Spleen (tissue), 11 donors: ENCODE data around the gene SPATA32. TPM values are rescaled to one million over a fixed set of nuclear protein-coding genes. Genes with fewer than 3 reads are reported as not detected.

ENCODE experiments used
- DNase-seq: peaks from one replicate; pipeline ENCODE4 v3.0.0-alpha.2; 2020
- H3K27ac ChIP-seq, 8 donors: fragments of 200-600 bp; sonication (generic) in 7 of 8; 1 replicate in 4 of 8; 2 replicates in 4 of 8; pipeline versions ENCODE4 v1.5.0 to v1.8.0; 2016 to 2021; ENCODE audit warnings: inconsistent platforms in 4 of 8, mild to moderate bottlenecking in 4 of 8, moderate library complexity in 1 of 8
- H3K27me3 ChIP-seq, 7 donors: fragments of 200-600 bp; sonication (generic) in 6 of 7; replicated peaks in 1 of 7; 1 replicate in 4 of 7; 2 replicates in 3 of 7; pipeline versions ENCODE4 v1.5.0 to v1.8.0; 2016 to 2021; ENCODE audit warnings: inconsistent platforms in 3 of 7, mild to moderate bottlenecking in 1 of 7
- H3K36me3 ChIP-seq, 6 donors: fragments of 200-600 bp; sonication (generic) in 5 of 6; 1 replicate in 4 of 6; 2 replicates in 2 of 6; pipeline versions ENCODE4 v1.5.0 to v1.8.0; 2016 to 2021; ENCODE audit warnings: inconsistent platforms in 2 of 6
- H3K4me1 ChIP-seq, 6 donors: fragments of 200-600 bp; sonication (generic) in 5 of 6; 1 replicate in 3 of 6; 2 replicates in 3 of 6; pipeline versions ENCODE4 v1.5.0 to v1.8.0; 2016 to 2021; ENCODE audit warnings: inconsistent platforms in 3 of 6
- H3K4me3 ChIP-seq, 8 donors: fragments of 200-600 bp; sonication (generic) in 7 of 8; 1 replicate in 4 of 8; 2 replicates in 4 of 8; pipeline versions ENCODE4 v1.5.0 to v1.8.0; 2016 to 2021; ENCODE audit warnings: inconsistent platforms in 4 of 8, mild to moderate bottlenecking in 4 of 8, moderate library complexity in 2 of 8
- H3K9me3 ChIP-seq, 8 donors: fragments of 200-600 bp; sonication (generic) in 7 of 8; 1 replicate in 4 of 8; 2 replicates in 4 of 8; pipeline versions ENCODE4 v1.5.0 to v1.8.0; 2016 to 2021; ENCODE audit warnings: inconsistent platforms in 4 of 8
- POLR2A ChIP-seq, 3 donors: fragments of 450-650 bp; IDR thresholded peaks; one replicate each; pipeline ENCODE4 v1.5.1; 2017; ENCODE audit warnings: antibody characterized with exemption in 3 of 3, mild to moderate bottlenecking in 1 of 3
- POLR2AphosphoS5 ChIP-seq, 3 donors: sonication (generic); formaldehyde crosslinking; IDR thresholded peaks; one replicate each; pipeline ENCODE4 v1.5.1; 2017; ENCODE audit warnings: antibody characterized with exemption in 3 of 3
- WGBS, 5 donors: extraction: QIAGEN DNeasy Blood & Tissue Kit in 3 of 5; methylation state at CpG; one replicate each; pipeline versions ENCODE4 v1.1.5 to v1.1.7; 2013 to 2018; 5-methylcytosine and 5-hydroxymethylcytosine counted together
- intact Hi-C: fragments of 100-400 bp; cut with DNase I; formaldehyde crosslinking; loops from one replicate; pipeline ENCODE4 v1.15.0; 2023; ENCODE audit warnings: low total_unique reads
- polyA plus RNA-seq, 3 donors: library from polyadenylated mRNA; stranded (reverse); fragments of 200-250 nt; gene quantifications; one replicate each; pipeline ENCODE4 v1.2.1, GENCODE V29; 2013
- total RNA-seq, 7 donors: library from RNA; depleted of rRNA in 3 of 7; stranded (reverse); fragments of >200 nt in 3 of 7; fragmentation: NEBNext Ultra II Directional in 4 of 7; extraction: Animal tissue kit (Norgen Biotek cat#: 25700) in 4 of 7; gene quantifications; one replicate each; pipeline versions ENCODE4 v1.1.0 to v1.2.1, GENCODE V29; 2016 to 2021
- TF ChIP-seq, protein P1 (sequence below), 11 experiments: fragments of 200-600 bp in 7 of 11; fragments of 450-650 bp in 4 of 11; sonication (generic) in 4 of 11; IDR thresholded peaks in 8 of 11; conservative IDR thresholded peaks in 3 of 11; 1 replicate in 7 of 11; 2 replicates in 4 of 11; pipeline versions ENCODE4 v1.4.0 to v1.8.0; 2016 to 2021; ENCODE audit warnings: antibody characterized with exemption in 11 of 11, inconsistent platforms in 4 of 11, mild to moderate bottlenecking in 1 of 11
- donor health status: healthy with polysubstance abuse.
- donor health status: DM: no; HTN: no; CAD: no; lungs with moderate emphysema.
- donor health status: DM: no; HTN: no; CAD: no.
- donor health status: Bipolar disorder and iron deficiency.
- donor health status: healthy.
- donor health status: DM: no; HTN: no; CAD: no.
- donor health status: DM: yes; HTN: yes; CAD: no.

SPATA32 gene
- total and polyA plus RNA-seq, 10 donors: 0.08 to 0.17 (median 0.09) TPM; not detected in 7

DNA sequence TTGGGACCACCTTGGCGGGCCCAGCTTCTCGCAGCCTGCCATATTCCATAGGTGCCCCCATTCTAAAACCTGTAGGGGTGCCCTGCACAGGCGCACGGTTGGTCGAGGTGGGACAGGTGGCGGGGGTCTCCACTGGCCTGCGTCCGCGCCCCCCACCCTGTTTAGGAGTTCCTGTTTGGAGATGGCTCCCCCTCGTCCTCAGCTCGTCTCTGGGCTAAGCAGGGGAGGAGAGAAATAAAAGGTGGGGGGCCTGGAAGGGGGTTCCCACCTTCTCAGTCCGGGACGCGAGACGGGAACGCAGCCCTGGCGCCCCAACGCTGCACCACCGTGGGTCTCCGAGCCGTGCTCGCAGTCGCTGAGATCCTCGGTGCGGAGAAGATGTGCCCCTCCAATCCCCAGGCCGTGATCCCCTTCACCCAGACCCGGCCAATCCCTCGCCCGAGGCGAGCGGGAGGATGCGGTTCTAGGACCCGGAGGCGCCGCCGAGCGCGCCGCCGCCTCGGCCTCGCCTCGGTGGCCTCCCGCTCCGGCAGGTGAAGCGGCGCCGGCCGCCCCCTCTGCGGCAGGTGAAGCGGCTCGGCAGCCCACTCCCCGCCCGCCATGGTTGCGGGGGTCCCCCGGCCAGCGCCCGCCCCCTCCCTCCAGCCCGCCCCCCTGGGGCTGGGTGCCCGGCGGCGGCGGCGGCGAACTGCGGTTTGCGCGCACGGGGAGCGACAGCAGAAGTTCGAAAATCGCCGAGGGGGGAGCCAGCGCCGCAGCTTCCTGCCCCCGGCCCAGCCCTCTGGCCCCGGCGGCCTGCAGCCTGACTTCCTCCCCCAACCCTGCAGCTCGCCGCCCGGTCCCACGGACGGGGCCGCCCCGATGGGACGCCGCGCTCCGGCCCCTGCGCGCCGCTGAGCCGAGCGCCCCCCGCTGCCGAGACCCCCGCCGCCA is 40.5 kb downstream of the SPATA32 start, which contains the start of gene FMNL1:
TSS of gene FMNL1 (plus strand) at position 805 of the 933 bp plus-strand sequence. CDS start 240 bp downstream, outside the sequence.
- DNase-seq: peak; percentile 98
- peaks cover 0 to 17% (median 0%) of the 10 kb centered on the region in 7 donors for H3K27me3 ChIP-seq
- peaks cover 23 to 71% (median 63%) of the 10 kb centered on the region in 6 donors for H3K4me1 ChIP-seq
- intact Hi-C loops: no loop called here
- peak within 1 kb of the TSS; percentile 93 to 99 (median 96) for H3K27ac ChIP-seq
- peak within 1 kb of the TSS; percentile 57 to 80 (median 68) for H3K4me3 ChIP-seq
- TF ChIP-seq POLR2AphosphoS5 (IDR thresholded peaks at IDR 0.05) (peak; percentile 79 to 89 (median 81)), POLR2A (IDR thresholded peaks at IDR 0.05) (no peak)
- TF ChIP-seq, protein P1, sequence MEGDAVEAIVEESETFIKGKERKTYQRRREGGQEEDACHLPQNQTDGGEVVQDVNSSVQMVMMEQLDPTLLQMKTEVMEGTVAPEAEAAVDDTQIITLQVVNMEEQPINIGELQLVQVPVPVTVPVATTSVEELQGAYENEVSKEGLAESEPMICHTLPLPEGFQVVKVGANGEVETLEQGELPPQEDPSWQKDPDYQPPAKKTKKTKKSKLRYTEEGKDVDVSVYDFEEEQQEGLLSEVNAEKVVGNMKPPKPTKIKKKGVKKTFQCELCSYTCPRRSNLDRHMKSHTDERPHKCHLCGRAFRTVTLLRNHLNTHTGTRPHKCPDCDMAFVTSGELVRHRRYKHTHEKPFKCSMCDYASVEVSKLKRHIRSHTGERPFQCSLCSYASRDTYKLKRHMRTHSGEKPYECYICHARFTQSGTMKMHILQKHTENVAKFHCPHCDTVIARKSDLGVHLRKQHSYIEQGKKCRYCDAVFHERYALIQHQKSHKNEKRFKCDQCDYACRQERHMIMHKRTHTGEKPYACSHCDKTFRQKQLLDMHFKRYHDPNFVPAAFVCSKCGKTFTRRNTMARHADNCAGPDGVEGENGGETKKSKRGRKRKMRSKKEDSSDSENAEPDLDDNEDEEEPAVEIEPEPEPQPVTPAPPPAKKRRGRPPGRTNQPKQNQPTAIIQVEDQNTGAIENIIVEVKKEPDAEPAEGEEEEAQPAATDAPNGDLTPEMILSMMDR (IDR thresholded peaks at IDR 0.05 in 8 of 11, conservative IDR thresholded peaks at IDR 0.05 in 3 of 11): peak in 2 of 11 experiments; percentile 15 to 45
- peaks cover 0 to 9% (median 0%) of the 10 kb centered on the region in 6 donors for H3K36me3 ChIP-seq
- 3 to 5% (median 3%) methylated on average over 46 to 98 of the region's 98 CpGs for WGBS, 5 donors
- no peaks in the 10 kb centered on the region for H3K9me3 ChIP-seq

DNA sequence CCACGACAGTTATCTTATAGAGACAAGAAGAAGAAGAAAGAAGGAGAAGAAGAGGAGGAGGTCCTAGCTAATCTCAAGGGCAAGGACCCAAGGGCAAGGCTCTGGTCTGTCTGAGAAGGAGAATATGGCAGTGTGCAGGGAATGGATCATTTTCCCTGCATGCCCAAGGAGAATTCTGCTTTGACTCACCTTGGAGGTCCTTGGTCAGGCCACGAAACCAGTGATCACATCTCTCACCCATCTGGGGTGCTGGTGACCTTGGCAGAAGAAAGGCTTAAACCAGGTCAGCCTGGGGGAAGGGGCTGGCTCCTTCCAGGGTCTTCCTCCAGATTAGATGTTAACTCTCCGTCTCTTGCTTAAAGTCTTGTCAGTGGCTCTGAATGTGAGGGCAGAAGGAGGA is 41.8 kb downstream of the SPATA32 start:
- peaks cover 0 to 22% (median 0%) of the 10 kb centered on the region in 6 donors for H3K36me3 ChIP-seq
- TF ChIP-seq, protein P1 (IDR thresholded peaks at IDR 0.05 in 8 of 11, conservative IDR thresholded peaks at IDR 0.05 in 3 of 11): no peak
- TF ChIP-seq POLR2A (IDR thresholded peaks at IDR 0.05): no peak
- no peak for TF ChIP-seq POLR2AphosphoS5 (IDR thresholded peaks at IDR 0.05)
- WGBS, 5 donors: 69 to 85% (median 84%) methylated on average over 3 of the region's 3 CpGs
- peak; percentile 64 for DNase-seq
- peak overlapping the region in 3 of 8 donors; percentile 96 to 99 (median 97) for H3K27ac ChIP-seq
- H3K27me3 ChIP-seq: peaks cover 0 to 17% (median 0%) of the 10 kb centered on the region in 7 donors
- no peaks in the 10 kb centered on the region for H3K9me3 ChIP-seq
- intact Hi-C loops: no loop called here
- peaks cover 20 to 58% (median 51%) of the 10 kb centered on the region in 6 donors for H3K4me1 ChIP-seq
- peak overlapping the region in 2 of 8 donors; percentile 63 to 80 for H3K4me3 ChIP-seq

DNA sequence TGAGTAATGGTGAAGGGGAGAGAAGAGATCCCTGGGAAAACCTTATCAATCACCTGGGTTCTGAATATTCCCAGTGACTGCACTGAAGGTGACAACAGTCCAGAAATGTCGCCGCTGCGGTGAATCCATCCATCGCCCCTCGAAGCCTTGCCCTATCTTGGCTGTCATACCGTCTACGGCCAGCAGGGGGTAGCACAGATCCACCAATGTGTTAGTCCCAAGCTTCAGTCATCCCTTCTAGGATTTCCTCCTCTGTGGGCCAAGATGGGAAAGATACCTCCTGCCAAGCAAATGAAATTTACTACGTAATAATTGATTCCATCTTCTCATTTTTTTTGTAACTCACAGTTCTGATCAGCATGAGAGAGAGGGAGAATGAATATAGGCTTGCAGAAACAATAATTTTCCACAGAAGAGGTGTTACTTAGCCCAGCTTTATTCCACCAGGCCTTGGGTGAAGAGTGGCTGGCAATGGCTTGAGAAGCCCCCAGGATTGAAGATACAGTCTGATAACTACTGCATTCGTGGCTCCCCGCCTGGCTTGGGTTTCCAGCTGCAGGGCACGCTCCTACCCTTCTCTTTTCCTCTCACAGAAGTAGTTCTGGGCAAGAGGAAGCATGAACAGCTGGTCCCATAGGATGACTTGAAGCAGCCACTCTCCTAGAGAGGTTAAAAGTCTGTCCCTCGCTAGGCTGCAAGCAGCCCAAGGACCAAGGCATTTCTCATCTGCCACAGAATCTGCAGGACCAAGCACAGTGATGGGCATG is 42.8 kb downstream of the SPATA32 start:
- WGBS, 5 donors: 11 to 23% (median 14%) methylated on average over 12 of the region's 12 CpGs
- Histone ChIP-seq H3K4me3 (no peak overlapping the region), H3K9me3 (no peaks in the 10 kb centered on the region), H3K36me3 (peaks cover 0 to 24% (median 0%) of the 10 kb centered on the region in 6 donors), H3K27me3 (peaks cover 0 to 17% (median 0%) of the 10 kb centered on the region in 7 donors), H3K27ac (peak overlapping the region in 2 of 8 donors; percentile 58 to 99), H3K4me1 (peaks cover 12 to 48% (median 41%) of the 10 kb centered on the region in 6 donors)
- intact Hi-C loops: loop anchor here (5.0 kb wide), 2 partner anchors 58 to 168 kb away; no protein-coding TSS in a partner anchor
- TF ChIP-seq, protein P1 (IDR thresholded peaks at IDR 0.05 in 8 of 11, conservative IDR thresholded peaks at IDR 0.05 in 3 of 11): peak; percentile 92 to 99 (median 98)
- TF ChIP-seq POLR2AphosphoS5 (IDR thresholded peaks at IDR 0.05) (peak in 2 of 3 donors; percentile 9 to 74), POLR2A (IDR thresholded peaks at IDR 0.05) (no peak)
- peak; percentile 94 for DNase-seq

Other genes starting within 250 kb of the SPATA32 start
- 10 to 100 TPM; 16.0 to 23.7 (median 19.6) TPM for gene DCAKD, start 210.5 kb downstream of the SPATA32 start, total RNA-seq
- 10 to 100 TPM in 2 of 3 donors, 1 to 10 TPM in 1; 7.2 to 10.9 (median 10.4) TPM for gene DCAKD, start 210.5 kb downstream of the SPATA32 start, polyA plus RNA-seq
- 100 to 1,000 TPM in 2 of 7 donors, 10 to 100 TPM in 5; 49.7 to 108 (median 94.4) TPM for gene NMT1, start 200.8 kb downstream of the SPATA32 start, total RNA-seq
- 10 to 100 TPM; 37.5 to 58.7 (median 37.7) TPM for gene NMT1, start 200.8 kb downstream of the SPATA32 start, polyA plus RNA-seq
- 1 to 10 TPM; 2.8 to 9.9 (median 7.1) TPM for gene PLCD3, start 129.6 kb downstream of the SPATA32 start, total RNA-seq
- 1 to 10 TPM; 1.5 to 3.5 (median 3.4) TPM for gene PLCD3, start 129.6 kb downstream of the SPATA32 start, polyA plus RNA-seq
- gene ACBD4, start 126.4 kb downstream of the SPATA32 start, total RNA-seq: 10 to 100 TPM; 14.1 to 24.6 (median 20.2) TPM
- gene ACBD4, start 126.4 kb downstream of the SPATA32 start, polyA plus RNA-seq: 10 to 100 TPM; 22.8 to 32.8 (median 31.8) TPM
- gene HEXIM1, start 113.6 kb downstream of the SPATA32 start, total RNA-seq: 10 to 100 TPM; 23.4 to 43.1 (median 27.8) TPM
- 10 to 100 TPM; 12.9 to 26.7 (median 15.1) TPM for gene HEXIM1, start 113.6 kb downstream of the SPATA32 start, polyA plus RNA-seq
- gene HEXIM2, start 100.2 kb downstream of the SPATA32 start, total RNA-seq: 1 to 10 TPM; 4.0 to 9.4 (median 6.1) TPM
- 10 to 100 TPM in 1 of 3 donors, 1 to 10 TPM in 2; 8.7 to 10.4 (median 9.9) TPM for gene HEXIM2, start 100.2 kb downstream of the SPATA32 start, polyA plus RNA-seq
- 100 to 1,000 TPM; 113 to 281 (median 190) TPM for gene FMNL1, start 40.2 kb downstream of the SPATA32 start, total RNA-seq
- gene FMNL1, start 40.2 kb downstream of the SPATA32 start, polyA plus RNA-seq: 10 to 100 TPM; 40.8 to 71.8 (median 62.8) TPM
- 10 to 100 TPM; 22.1 to 36.3 (median 32.1) TPM for gene MAP3K14, start 54.9 kb upstream of the SPATA32 start, total RNA-seq
- gene MAP3K14, start 54.9 kb upstream of the SPATA32 start, polyA plus RNA-seq: 10 to 100 TPM; 17.3 to 18.8 (median 18.0) TPM
- gene ARHGAP27, start 170.8 kb upstream of the SPATA32 start, total RNA-seq: 100 to 1,000 TPM in 6 of 7 donors, 10 to 100 TPM in 1; 97.8 to 151 (median 129) TPM
- gene ARHGAP27, start 170.8 kb upstream of the SPATA32 start, polyA plus RNA-seq: 100 to 1,000 TPM in 1 of 3 donors, 10 to 100 TPM in 2; 43.6 to 103 (median 73.1) TPM
- 100 to 1,000 TPM in 3 of 7 donors, 10 to 100 TPM in 4; 66.1 to 121 (median 84.9) TPM for gene PLEKHM1, start 228.6 kb upstream of the SPATA32 start, total RNA-seq
- gene PLEKHM1, start 228.6 kb upstream of the SPATA32 start, polyA plus RNA-seq: 10 to 100 TPM in 2 of 3 donors, 1 to 10 TPM in 1; 7.4 to 19.3 (median 12.4) TPM